ENCODE results near the gene CGAS.
"Not testable (repeated sequence)": the region's sequence is repeated elsewhere in the genome, so short reads cannot be mapped to it uniquely, and the experiment has no call there.

Gene CGAS

GRCh38 chr6:73452107-73452461 is at the start of gene CGAS:
Gene CGAS, minus strand, starts transcription at chr6:73452297. Its CDS starts 116 bp downstream, at chr6:73452181.
- DNase-seq (ENCODE audit: low read depth in 2 of 2), result peak; percentile 61 to 79

DNA sequence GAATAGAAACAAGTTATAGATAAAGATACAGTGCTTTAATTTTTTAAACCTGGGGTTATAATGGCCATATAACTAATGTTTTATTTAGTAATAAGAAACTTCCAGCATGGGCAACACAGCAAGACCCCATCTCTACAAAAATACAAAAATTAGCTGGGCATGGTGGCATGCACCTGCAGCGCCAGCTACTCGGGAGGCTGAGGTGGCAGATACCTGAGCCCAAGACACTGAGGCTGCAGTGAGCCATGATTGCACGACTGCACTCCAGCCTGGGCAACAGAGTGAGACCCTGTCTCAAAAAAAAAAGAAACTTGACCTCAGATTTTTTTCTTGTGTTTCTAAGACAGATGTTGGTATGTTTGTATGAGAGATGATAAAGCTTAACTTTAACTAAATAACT is 45.8 kb upstream of the CGAS start:
- DNase-seq (ENCODE audit: low read depth in 2 of 2), result no peak

- no peak for DNase-seq (ENCODE audit: low read depth in 2 of 2)
These were observed 39.3 kb upstream of the CGAS start for GRCh38 chr6:73491377-73491776.

DNA sequence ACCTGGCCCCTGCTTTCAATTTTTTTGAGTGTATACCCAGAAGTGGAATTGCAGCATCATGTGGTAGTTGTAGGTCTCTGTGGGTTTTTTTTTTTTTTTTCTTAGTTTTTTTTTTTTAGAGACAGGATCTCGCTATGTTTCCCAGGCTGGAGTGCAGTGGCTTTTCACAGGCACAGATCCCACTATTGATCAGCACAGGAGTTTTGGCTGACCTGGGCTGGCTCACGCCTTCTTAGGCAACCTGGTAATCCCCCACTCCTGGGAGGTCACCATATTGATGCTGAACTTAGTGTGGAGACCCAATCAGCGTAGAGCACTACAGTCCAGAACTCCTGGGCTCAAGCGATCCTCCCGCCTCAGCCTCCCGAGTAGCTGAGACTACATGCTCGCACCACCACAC is 35.4 kb upstream of the CGAS start:
- no peak for DNase-seq (ENCODE audit: low read depth in 2 of 2)

- no peak for DNase-seq (ENCODE audit: low read depth in 2 of 2)
These were observed 32.3 kb upstream of the CGAS start for GRCh38 chr6:73484438-73484837.

- no peak for DNase-seq (ENCODE audit: low read depth in 2 of 2)
These were observed 29.9 kb upstream of the CGAS start for GRCh38 chr6:73481969-73482368.

DNA sequence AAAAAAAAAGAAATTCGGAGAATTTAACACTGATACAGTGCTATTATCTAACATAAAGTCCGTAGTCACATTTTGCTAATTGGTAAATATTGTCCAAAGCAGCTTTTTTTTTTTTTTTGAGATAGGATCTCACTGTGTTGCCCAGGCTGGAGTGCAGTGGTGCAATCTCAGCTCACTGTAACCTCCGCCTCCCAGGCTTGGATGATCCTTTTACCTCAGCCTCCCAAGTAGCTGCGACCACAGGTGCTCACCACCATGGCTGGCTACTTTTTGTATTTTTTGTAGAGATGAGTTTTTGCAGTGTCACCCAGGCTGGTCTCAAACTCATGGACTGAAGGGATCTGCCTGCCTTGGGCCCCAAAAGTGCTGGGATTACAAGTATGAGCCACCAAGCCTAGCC is 25.3 kb upstream of the CGAS start:
- DNase-seq (ENCODE audit: low read depth in 2 of 2), result no peak

- DNase-seq (ENCODE audit: low read depth in 2 of 2), result no peak
These were observed 24.6 kb upstream of the CGAS start for GRCh38 chr6:73476723-73477122.

DNA sequence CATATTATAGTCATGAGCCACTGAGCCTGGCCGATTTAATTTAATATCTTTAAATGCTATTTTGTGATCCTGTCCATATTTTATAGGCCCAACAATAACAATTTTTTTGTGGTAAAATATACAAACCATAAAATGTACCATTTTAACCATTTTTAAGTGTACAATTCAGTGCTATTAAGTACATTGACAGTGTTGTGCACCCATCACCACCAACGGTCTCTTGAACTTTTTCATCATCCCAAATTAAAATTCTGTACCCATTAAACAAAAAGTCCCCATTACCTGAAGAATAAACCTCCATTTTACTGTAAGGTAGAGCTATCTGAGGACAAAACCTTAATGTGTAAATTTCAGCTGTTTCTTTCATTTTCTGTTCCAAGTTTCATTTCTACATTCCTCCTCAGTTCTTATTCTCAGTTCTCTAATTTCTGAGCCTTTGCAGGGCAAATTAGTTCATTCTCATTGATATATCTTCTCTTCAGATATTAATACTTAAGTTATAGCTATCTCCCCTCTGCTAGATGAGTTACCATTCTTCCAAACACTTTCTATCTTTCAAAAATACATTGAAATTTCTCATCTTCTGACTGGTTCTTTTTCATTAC is 19.7 kb upstream of the CGAS start:
- no peak for DNase-seq (ENCODE audit: low read depth in 2 of 2)

DNA sequence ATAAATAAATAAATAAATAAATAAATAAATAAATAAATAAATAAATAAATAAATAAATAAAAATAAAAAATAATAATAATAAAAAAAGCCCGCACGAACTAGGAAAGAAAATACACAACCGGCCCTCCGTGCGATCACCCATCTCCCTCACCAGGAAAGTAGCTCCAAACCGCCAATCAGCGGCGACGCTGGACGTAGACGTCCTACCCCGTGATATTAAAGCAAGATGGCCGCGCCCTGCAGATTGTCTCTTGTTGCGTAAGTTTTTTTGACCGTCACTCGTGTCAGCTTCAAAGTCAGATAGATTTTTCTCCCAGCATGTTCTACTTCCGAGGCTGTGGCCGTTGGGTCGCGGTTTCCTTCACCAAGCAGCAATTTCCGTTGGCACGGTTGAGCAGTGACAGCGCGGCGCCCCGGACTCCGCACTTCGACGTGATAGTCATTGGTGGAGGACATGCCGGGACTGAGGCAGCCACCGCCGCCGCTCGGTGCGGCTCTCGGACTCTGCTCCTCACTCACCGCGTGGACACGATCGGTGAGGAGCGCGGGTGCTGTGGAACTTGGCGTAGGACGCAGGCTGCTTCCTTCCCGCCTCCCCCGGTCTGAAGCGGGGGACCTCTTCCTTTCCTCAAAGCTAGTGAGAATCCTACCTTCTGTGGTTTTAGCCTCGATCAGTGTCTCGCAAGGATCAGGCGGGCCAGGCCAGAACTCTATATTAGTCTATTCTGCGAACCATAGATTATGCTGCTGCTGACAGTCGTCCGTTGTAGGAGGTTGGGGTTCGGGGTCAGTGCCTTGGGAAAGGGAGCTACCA is 9.6 kb upstream of the CGAS start, which contains the start of gene MTO1:
TSS of gene MTO1 (plus strand) at position 201 of the 814 bp plus-strand sequence. CDS start at position 319, 118 bp downstream.
- peak; percentile 67 to 76 for DNase-seq (ENCODE audit: low read depth in 2 of 2)

DNA sequence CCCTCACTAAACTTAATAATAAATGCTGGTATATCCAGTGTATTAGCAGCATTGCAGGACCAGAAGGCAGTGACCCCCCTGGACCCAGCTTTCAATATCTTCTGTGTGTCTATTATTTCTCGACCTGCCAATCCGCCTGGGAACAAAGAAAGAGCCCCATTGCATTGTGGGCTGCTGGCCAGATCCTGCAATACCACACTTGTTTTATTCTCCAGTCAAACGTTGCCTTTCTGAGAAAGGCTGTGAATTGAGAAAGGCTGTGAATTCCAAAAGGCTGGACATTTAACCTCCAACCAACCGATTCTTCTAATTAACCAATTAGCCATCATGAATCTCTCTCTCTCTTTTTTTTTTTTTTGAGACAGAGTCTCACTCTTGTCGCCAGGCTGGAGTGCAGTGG is 8.0 kb upstream of the CGAS start:
- no peak for DNase-seq (ENCODE audit: low read depth in 2 of 2)

DNA sequence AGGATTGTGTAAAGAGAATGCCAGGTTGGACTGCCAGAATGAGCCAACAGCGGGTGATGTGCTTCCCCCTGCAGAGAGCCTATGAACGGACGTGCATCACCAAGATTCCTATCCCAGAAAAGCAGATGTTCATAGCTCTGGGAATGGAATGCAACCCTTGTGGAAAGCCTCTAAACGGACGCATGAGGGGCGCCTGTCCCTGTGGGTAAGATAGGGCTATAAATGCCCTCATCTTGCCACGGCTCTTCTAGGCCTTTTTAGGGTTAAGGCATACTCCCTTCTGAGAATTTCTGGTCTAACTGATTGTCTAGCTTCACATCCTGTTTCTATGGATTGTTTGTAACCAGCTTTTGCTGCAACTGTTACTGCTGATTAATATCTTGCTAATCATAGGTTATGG is 7.4 kb upstream of the CGAS start:
- not testable (repeated sequence) for DNase-seq (ENCODE audit: low read depth in 2 of 2)

DNA sequence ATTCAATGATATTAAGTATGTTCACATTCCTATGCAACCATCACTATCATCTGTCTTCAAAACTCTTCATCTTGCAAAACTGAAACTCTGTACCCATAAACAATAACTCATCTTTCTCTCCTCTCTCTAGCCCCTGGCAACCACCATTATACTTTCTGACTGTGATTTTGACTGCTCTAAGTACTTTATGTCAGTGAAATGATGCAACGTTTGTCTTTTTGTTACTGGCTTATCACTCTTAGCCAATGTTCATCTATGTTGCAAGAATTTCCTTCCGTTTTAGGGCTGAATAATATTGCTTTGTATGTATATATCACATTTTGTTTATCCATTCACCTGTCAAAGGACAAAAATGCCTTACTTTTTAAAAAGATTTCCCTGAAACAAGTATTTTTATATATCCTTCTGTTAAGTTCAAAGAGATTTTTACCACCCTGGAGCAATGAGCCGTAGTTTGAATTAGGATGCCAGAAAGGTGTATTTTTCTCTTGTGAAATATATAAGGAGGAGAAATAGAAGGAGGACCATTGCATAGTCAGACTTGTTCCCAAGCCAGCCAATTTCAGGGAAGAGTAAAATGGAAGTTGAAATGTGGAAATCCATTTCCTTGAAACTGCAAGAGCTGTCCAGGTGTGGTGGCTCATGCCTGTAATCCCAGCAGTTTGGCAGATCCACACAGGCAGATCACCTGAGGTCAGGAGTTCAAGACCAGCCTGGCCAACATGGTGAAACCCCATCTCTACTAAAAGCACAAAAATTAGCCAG is 4.0 kb upstream of the CGAS start:
- DNase-seq (ENCODE audit: low read depth in 2 of 2), result no peak

DNA sequence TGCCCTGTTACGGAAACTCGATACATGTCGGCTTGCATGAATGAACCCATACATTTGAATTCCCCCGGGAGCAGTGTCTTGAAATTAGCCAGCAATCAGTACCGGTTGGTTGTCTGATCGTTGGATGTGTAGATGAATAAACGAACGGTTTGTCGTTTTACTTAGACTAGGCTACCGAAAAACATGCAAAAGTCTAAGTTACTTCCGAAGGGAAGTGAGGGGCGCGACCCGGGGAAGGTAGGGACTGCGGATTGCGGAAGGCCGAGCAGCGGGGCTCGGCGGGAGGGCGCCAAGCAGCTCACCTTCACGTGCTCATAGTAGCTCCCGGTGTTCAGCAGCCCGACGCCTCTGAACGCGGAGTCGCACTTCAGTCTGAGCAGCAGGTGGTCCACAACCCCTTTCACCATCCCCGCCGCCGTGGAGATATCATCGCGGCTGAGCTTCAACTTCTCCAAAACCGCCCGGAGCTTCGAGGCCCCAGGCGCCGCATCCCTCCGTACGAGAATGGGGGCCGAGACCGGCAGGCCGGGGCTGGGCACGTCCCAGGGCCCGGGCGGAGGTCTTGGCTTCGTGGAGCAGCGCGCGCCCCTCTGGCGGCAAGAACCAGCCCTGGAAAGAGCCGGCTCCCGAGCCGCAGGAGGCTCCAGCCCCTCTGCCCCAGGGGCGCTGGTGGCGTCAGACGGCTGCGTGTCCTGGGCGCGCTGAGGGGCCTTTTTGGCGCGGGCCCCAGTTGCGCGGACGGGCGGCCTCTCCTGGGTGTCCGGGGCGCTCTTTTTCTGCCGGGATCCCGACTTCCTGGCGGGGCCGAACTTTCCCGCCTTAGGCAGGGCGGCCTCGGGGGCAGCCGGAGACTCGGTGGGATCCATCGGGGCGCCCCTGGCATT is 632 bp downstream of the CGAS start:
- DNase-seq (ENCODE audit: low read depth in 2 of 2), result peak; percentile 17 to 38

DNA sequence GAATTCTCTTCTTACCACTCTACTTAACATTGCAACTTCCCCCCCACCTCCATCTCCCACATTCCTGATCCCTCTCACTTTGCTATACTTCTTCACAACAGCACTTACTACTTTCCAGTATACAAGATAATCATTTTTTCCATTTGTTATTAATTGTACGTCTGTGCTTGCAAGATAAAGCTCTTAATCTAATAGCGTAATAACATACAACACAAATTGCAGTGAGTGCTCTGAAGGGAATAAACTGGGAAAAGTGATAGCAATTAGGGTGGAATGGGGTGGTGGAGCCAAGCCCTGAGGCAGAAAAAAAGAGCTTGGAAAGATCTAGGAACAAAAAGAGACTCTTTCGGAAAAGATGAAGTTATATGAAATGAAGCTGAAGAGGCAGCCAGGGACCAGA is 8.5 kb downstream of the CGAS start:
- DNase-seq (ENCODE audit: low read depth in 2 of 2), result no peak

DNA sequence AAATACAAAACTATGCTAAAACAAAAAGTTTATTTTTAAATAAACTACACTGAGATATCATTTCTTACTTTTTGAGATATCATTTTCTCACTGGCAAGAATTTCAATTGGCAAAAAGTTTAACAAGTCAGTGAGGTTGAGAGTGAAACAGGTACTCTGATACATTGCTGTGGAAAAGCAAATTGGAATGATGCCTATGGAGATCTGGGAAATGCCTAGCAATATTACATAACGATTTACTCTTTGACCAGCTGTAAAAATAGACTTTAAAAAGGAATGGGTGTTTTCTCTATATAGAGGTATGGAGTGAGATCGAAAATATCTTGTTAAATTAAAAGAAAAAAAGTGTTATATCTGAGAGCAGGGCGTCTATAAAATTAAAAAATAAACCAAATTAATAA is 16.9 kb downstream of the CGAS start:
- no peak for DNase-seq (ENCODE audit: low read depth in 2 of 2)

GRCh38 chr6:73421534-73421933 is 30.6 kb downstream of the CGAS start:
- no peak for DNase-seq (ENCODE audit: low read depth in 2 of 2)

- DNase-seq (ENCODE audit: low read depth in 2 of 2), result no peak
These were observed 33.9 kb downstream of the CGAS start for GRCh38 chr6:73418081-73418741.

- no peak for DNase-seq (ENCODE audit: low read depth in 2 of 2)
These were observed 39.0 kb downstream of the CGAS start for GRCh38 chr6:73413102-73413501.

- DNase-seq (ENCODE audit: low read depth in 2 of 2), result no peak
These were observed 42.7 kb downstream of the CGAS start for GRCh38 chr6:73409395-73409794.

GRCh38 chr6:73400656-73401055 is 51.4 kb downstream of the CGAS start:
- no peak for DNase-seq (ENCODE audit: low read depth in 2 of 2)

All from stimulated activated CD4-positive, alpha-beta T cell treated with anti-CD3 and anti-CD28 coated beads, Interleukin-12 subunit alpha, Interleukin-12 subunit beta, amount 100 ng/mL, for 24 hours (primary cell).